GM12873 (cell line): ENCODE measurements around the gene CETN1.

Experiments used
- CTCF ChIP-seq: IDR thresholded peaks from 2 replicates; pipeline ENCODE4 v1.5.1; 2012; ENCODE audit warnings: low read depth, mild to moderate bottlenecking, moderate library complexity, low read length, control low read depth; ENCODE audit not compliant: insufficient read depth; ENCODE audit errors: missing control alignments

CETN1 gene

GRCh38 chr18:627231-627630 lies 47.1 kb downstream of the CETN1 start:
- TF ChIP-seq CTCF: no peak

GRCh38 chr18:629269-630150 lies 49.3 kb downstream of the CETN1 start:
- peak; percentile 40 for TF ChIP-seq CTCF

DNA sequence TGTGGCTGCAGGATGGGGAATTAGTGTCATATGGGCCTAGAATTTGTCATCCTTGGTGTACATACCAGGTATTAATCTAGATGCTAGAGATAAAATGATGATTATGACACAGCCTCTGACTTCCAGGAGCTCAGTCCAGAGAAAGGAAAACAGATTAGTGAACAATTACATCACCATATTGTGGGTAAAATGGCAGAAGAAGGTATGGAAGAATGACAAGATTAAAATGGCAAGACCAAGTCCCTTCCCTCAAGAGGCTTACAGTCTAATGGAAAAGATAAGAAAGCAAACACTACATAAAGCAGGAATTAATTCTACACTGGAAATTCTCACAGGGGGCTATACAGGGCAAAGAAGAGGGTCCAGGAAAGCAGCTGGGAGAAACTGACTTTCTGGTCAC lies 51.4 kb downstream of the CETN1 start:
- no peak for TF ChIP-seq CTCF
